GM18507 (cell line): Measurements from ENCODE around the gene TRPV3.
A peak's percentile ranks its signal among the peaks of the same experiment; 100 is the strongest.
"Not testable (repeated sequence)": the region's sequence is repeated elsewhere in the genome, so short reads cannot be mapped to it uniquely, and the experiment has no call there.

Source experiments
- DNase-seq: peaks from one replicate; pipeline ENCODE4 v3.0.0; 2011; ENCODE audit warnings: low read depth; ENCODE audit not compliant: insufficient read length; ENCODE audit errors: extremely low spot score
- FAIRE-seq: peaks from 2 replicates; lab custom pipeline; 2011; peaks lifted over from hg19 to GRCh38; lab: Jason Lieb, UNC

The TRPV3 gene

DNA sequence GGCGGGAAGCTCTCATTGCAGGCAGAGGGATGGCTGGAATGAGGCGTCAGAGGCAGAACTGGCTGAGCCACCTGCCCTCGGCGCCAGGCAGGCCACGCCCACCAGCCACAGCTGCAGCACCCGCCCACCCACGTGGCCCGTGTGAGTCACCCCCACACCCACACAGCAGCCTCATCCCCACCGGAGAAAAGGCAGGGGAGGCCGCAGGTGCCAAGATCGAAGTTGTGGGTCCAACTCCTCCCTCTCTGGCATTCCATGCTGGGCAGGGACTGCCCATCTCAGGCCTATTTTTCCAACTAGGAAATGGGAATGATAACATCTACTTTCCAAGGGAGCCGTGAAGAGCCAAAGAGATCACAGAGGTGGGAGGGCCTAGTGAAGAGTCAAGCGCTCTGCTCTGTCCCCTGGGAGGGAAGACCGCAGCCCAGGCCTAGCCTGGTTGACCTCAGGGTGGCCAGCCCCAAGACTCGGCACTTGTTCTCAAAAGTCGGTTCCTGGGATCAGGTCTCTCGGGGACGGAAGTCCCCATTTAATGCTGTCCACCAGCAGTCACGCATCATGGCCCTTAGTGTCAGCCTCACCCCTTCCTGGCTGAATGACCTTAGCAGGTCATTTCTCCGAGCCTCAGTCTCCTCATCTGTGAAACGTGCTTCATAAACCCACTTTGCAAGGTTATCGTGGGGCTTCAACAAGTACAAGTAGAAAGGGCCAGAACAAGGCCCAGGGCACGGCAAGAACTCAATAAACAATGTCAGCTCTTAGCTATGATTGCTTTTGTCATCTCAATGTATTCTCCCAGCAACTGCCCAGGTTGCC lies at the start of gene TRPV3:
TSS of gene TRPV3 (minus strand) at position 45 of the 816 bp plus-strand sequence. CDS start 2,962 bp downstream, outside the sequence.
- DNase-seq, result peak; percentile 76
- no peak for FAIRE-seq

GRCh38 chr17:3603870-3604259 lies 46.3 kb upstream of the TRPV3 start:
- DNase-seq, result no peak
- FAIRE-seq, result no peak

DNA sequence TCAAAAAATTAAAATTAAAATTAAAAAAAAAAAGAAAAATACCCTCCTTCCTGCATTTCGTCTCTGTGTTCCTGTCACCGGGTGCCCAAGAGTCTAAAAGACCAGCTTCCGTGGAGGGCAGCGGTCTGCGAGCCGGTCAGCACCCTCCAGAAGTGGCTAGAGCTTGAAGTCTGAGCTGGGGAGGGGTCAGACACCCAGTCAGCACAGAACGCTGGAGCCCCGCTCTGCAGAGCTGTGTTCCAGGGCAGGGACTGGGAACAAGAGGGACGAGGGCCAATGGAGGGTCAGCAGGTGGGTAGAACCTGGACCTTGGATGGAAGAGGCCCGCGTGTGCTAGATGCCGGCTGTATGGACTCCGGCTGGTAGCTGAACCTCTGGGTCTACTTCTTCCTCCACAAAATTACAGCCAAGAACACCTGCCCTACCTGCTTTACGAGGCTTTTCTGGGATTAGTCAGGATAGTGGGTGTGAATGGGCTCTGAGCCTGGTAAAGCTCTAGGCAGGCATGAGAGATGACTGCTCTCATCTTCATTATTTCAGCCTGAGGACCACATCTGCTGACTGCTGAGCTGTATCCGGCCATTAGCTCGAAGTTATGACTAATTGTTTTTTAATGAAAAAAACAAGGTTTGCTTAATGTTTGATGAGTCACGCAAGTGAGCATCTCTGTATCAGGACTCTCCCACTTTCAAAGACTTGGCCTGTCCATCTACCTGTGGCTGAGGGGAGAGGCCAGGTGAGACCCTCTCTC lies 45.7 kb upstream of the TRPV3 start:
- FAIRE-seq, result no peak
- DNase-seq, result no peak

- FAIRE-seq, result peak; percentile 68
Measured at GRCh38 chr17:3602499-3602898, 44.9 kb upstream of the TRPV3 start.

GRCh38 chr17:3600529-3601205 lies 43.1 kb upstream of the TRPV3 start:
- DNase-seq, result no peak
- FAIRE-seq, result no peak

More at GRCh38 chr17:3602499-3602898, 44.9 kb upstream of the TRPV3 start:
- DNase-seq, result peak; percentile 39

DNA sequence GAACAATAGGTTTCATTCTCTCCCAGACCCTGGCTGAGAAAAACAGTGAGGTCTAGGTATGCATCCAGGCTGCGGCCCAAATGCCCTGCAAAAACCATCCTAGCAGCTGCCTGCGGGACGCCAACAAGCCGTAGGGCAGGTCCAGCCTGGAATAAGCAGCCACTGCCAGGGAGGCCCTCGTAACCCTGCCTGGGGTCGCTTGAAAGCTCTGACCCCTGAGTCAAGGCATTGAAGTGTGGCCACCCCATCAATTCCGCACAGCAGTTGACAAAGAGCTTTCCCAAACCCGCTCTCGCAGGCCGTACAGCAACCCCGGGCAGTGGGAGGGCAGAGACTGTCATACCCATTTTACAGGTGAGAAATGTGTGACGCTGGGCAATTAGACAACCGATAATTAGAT lies 40.5 kb upstream of the TRPV3 start:
- FAIRE-seq (no peak), DNase-seq (no peak)

DNA sequence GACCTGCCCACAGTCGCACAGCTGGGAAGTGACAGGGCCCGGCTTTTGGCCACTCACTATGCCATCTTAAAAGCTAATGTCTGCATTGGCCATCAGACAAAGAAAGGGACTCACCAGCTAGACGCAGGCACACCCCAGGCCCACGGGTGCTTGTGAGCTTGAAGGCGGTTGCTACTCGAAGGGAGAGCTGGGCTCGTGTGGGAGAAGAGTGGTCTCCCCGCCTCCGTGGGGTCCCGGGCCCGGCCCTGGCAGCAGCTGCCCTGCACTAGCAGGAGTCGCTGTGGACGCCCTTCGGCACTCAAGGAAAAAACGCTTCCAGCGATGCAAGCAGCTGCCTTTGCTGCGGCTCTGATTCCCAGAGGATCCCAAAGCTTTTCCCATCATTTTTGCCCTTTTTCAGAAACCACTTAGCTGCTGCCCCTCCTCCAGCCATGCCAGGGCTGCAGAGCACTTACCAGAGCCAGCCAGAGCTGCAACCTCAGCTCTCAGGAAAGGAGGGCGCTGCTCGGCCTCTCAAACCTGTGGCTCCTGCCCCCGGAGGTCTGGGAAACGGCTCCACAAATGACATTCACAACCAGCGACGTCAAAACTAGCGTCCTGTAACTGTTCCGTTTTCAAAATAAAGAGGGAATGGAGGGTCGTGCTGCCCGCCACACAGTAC lies 39.3 kb upstream of the TRPV3 start:
- no peak for FAIRE-seq
- no peak for DNase-seq

DNA sequence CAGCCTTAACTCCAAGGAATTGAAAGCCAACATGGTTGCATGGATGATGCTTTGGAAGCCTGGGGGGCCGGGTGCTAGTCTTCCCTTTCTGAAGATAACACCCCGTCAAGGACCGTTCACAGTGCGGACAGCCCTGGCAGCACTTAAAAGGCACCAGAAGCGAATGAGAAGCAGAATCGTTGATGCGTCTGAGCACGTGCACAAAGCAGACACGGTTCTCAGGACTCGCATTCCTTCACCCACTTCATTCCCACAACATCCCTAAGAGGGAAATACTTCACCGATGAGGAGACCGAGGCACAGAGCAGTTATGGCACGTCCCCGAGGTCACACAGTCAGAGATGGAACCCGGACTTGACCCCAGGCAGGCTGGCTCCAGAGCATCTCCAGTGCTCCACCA lies 37.4 kb upstream of the TRPV3 start:
- no peak for DNase-seq
- FAIRE-seq, result no peak

GRCh38 chr17:3594051-3594800 lies 36.6 kb upstream of the TRPV3 start:
- DNase-seq, result no peak
- FAIRE-seq, result no peak

DNA sequence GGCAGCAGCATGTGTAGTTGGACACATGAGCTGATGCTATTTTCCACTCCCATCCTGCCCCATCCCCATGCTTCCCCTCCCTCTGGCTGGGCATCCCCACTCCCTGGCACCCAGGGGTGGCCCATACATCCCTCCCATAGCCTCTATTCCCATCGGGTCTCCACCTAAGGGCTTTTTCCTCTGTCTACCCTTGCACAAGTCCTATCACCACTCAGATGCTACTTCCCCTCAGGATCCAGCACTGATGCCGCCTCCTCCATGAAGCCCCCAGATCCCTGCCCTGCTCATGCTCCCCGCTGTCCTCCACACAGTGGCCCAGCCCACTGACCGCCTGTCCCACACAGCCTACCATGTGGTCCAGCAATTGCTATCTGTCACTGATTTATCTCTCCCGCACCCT lies 35.8 kb upstream of the TRPV3 start:
- FAIRE-seq (no peak), DNase-seq (no peak)

- DNase-seq, result no peak
- no peak for FAIRE-seq
Measured at GRCh38 chr17:3592216-3592860, 34.7 kb upstream of the TRPV3 start.

GRCh38 chr17:3590768-3591167 lies 33.2 kb upstream of the TRPV3 start:
- FAIRE-seq, result no peak
- DNase-seq, result no peak

DNA sequence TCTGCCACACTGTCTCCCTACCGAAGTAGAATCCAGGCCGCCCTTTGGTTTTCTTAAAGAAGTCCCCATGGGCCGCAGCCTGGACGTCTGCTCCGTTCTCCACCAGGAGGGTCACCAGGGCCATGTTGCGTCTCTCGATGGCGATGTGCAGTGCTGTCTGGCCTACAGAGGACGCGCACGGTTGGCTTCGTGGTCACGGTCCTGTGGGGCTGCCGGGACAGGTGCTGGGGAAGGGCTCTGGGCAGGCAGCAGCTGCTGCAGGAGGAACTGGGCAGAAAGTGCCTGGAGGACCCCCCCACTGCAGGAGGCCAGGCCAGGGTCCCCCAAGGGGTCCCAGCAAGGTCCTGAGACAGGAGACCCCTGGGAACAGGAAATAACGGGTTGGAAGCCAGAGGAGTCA lies 32.6 kb upstream of the TRPV3 start:
- no peak for DNase-seq
- FAIRE-seq, result no peak

GRCh38 chr17:3589784-3590183 lies 32.2 kb upstream of the TRPV3 start:
- no peak for DNase-seq
- no peak for FAIRE-seq

GRCh38 chr17:3585826-3586225 lies 28.2 kb upstream of the TRPV3 start:
- FAIRE-seq (no peak), DNase-seq (no peak)

DNA sequence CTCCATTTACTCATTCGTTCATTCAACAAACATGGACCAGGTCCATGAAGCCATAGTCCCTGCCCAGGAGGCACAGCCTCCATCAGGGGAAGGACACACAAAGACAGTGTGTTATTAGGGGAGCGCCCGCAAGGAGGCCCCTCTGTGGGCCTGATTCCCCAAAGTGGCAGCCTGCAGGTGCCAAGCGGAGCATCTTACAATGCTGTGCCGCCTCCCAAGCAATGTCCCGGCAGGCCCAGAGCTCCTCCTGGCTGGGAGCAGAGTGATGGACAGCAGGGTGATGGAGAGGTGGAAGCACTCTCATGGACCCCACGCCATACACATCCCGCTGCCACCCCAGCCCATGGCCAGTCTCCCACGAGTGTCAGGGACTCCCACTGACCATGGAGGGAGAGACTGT lies 25.8 kb upstream of the TRPV3 start:
- DNase-seq, result no peak
- no peak for FAIRE-seq

GRCh38 chr17:3582915-3583314 lies 25.3 kb upstream of the TRPV3 start:
- DNase-seq (no peak), FAIRE-seq (no peak)

- FAIRE-seq, DNase-seq: not testable (repeated sequence)
Measured at GRCh38 chr17:3578667-3579066, 21.1 kb upstream of the TRPV3 start.

- FAIRE-seq (no peak), DNase-seq (no peak)
Measured at GRCh38 chr17:3576970-3577369, 19.4 kb upstream of the TRPV3 start.
